ENCODE results near the gene IPO13. TPM values are rescaled to one million over a fixed set of nuclear protein-coding genes. Genes with fewer than 3 reads are reported as not detected.

IPO13 gene
- total and polyA plus RNA-seq, 10 of the 15 experiments (the other 5 are each of a cell fraction or from before 2014, with no cell fraction given), result 7.1 to 26.6 (median 15.9) TPM

DNA sequence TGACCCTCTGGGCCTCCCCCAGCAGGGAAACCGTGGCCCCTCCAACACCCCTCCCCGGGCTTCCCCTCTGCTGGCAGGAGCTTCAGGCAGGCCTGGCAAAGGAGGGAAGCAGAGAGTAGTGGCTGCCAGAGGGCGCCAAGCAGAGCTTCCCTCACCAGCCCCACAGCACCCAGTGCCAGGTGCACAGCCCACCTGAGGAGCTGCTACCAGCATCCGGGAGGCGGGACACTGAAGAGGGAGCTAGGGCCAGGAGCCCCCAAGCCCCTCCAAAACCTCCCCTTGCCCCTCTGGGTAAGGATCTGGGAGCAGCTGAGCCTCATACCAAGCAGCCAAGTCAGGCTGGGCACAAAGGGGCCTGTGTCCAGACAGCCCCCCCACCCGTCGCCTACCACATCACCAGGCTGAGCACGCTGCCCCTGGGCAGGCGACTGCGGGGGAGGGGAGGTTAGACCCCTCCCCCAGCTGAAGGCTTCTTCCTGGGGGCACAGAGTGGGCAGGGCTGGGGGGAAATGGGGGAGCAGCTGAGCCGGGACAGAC, 64.3 kb downstream of the IPO13 start:
- Histone ChIP-seq H3K4me1 (ENCODE audit: control insufficient read depth, insufficient read depth, low read length) (no peaks in the 10 kb centered on the region), H3K36me3 (ENCODE audit: control insufficient read depth in 2 of 2, insufficient read depth in 2 of 2, low read length in 1 of 2) (no peaks in the 10 kb centered on the region), H3K79me2 (ENCODE audit: control insufficient read depth, insufficient read depth, low read length) (no peaks in the 10 kb centered on the region), H3K9ac (ENCODE audit: control insufficient read depth, insufficient read depth, low read length) (no peak overlapping the region), H4K20me1 (ENCODE audit: control insufficient read depth, insufficient read depth) (no peaks in the 10 kb centered on the region), H3K4me2 (ENCODE audit: control insufficient read depth, insufficient read depth) (no peak overlapping the region), H3K4me3 (no peak overlapping the region), H3K9me3 (replicated peaks; ENCODE audit: control insufficient read depth, insufficient read depth, low read length) (no peaks in the 10 kb centered on the region), H3K27me3 (replicated peaks in 1 of 2; ENCODE audit: control insufficient read depth in 2 of 2, insufficient read depth in 2 of 2, low read length in 1 of 2) (no peaks in the 10 kb centered on the region; a peak in 1 of 4 replicates), H2AFZ (ENCODE audit: control insufficient read depth, low read depth, low read length) (no peak overlapping the region), H3K27ac (ENCODE audit: control insufficient read depth, insufficient read depth) (no peak overlapping the region)
- no peak for FAIRE-seq
- ChIA-PET CTCF (interaction anchor here (1.0 to 1.6 kb wide), 3 partner anchors 17 to 37 kb away, joined by 3 to 16 read pairs (median 5); no protein-coding TSS in a partner anchor), POLR2A (no interaction called here), SMC1A (ENCODE audit: uncharacterized antibody, unreplicated experiment) (no interaction called here), RAD21 (ENCODE audit: unreplicated experiment) (no interaction called here)
- ATAC-seq, result no peak
- in situ Hi-C loops (cut with MboI), result no loop called here
- TF ChIP-seq ZSCAN29 (IDR thresholded peaks at IDR 0.05), result no peak
- TF ChIP-seq NBN (IDR thresholded peaks at IDR 0.05), result no peak
- no peak for TF ChIP-seq SMAD1 (IDR thresholded peaks at IDR 0.05; ENCODE audit: low read depth, partially characterized antibody)
- BruUV-seq (replicated peaks), result no TSS peak
- DNase-seq (ENCODE audit: low read depth, low spot score), result no peak
- intact Hi-C loops (cut with micrococcal nuclease; ENCODE audit: unreplicated experiment), result no loop called here
- 53% methylated on average over 11 of the region's 11 CpGs for WGBS (ENCODE audit: insufficient coverage, insufficient replicate concordance, low lambda C conversion rate, missing lambda C conversion rate)

DNA sequence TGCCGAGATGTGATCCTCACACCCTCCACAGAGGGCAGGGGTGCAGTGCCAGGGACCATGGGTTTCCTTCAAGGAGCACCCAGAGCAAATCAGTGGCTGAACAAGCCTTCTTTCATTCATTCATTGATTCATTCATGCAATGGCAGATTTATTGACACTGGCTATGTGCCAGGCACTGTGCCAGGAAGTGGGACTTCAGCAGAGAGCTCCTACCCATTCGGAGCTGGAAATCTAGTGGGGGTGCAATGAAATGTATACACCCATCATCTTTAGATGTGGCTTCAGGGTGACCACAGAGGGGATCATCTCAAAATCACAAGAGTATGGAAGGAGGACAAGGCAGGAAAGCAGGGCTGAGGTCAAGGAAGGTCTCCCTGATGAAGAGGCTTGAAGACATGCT, 65.7 kb downstream of the IPO13 start:
- in situ Hi-C loops (cut with MboI) (no loop called here), intact Hi-C loops (cut with micrococcal nuclease; ENCODE audit: unreplicated experiment) (no loop called here)
- H3K4me3 ChIP-seq, result no peak overlapping the region
- H3K36me3 ChIP-seq (ENCODE audit: control insufficient read depth in 2 of 2, insufficient read depth in 2 of 2, low read length in 1 of 2), result no peaks in the 10 kb centered on the region
- H3K27ac ChIP-seq (ENCODE audit: control insufficient read depth, insufficient read depth), result no peak overlapping the region
- RAD21 ChIA-PET (ENCODE audit: unreplicated experiment), result interaction anchor here (1.9 kb wide), 1 partner anchor 24 kb away, joined by 5 read pairs; no protein-coding TSS in a partner anchor
- WGBS (ENCODE audit: insufficient coverage, insufficient replicate concordance, low lambda C conversion rate, missing lambda C conversion rate), result 63% methylated on average over 2 of the region's 2 CpGs
- DNase-seq (ENCODE audit: low read depth, low spot score), result no peak
- H3K4me2 ChIP-seq (ENCODE audit: control insufficient read depth, insufficient read depth), result no peak overlapping the region
- POLR2A ChIA-PET, result no interaction called here
- no peaks in the 10 kb centered on the region for H4K20me1 ChIP-seq (ENCODE audit: control insufficient read depth, insufficient read depth)
- CTCF ChIA-PET, result no interaction called here
- H3K79me2 ChIP-seq (ENCODE audit: control insufficient read depth, insufficient read depth, low read length), result no peaks in the 10 kb centered on the region
- SMC1A ChIA-PET (ENCODE audit: uncharacterized antibody, unreplicated experiment), result interaction anchor here (0.6 kb wide), 1 partner anchor 24 kb away, joined by 3 read pairs; no protein-coding TSS in a partner anchor
- no peaks in the 10 kb centered on the region for H3K9me3 ChIP-seq (replicated peaks; ENCODE audit: control insufficient read depth, insufficient read depth, low read length)
- no peaks in the 10 kb centered on the region; a peak in 1 of 4 replicates for H3K27me3 ChIP-seq (replicated peaks in 1 of 2; ENCODE audit: control insufficient read depth in 2 of 2, insufficient read depth in 2 of 2, low read length in 1 of 2)
- no peak for FAIRE-seq
- no peak for ATAC-seq
- no peaks in the 10 kb centered on the region for H3K4me1 ChIP-seq (ENCODE audit: control insufficient read depth, insufficient read depth, low read length)
- H3K9ac ChIP-seq (ENCODE audit: control insufficient read depth, insufficient read depth, low read length), result no peak overlapping the region
- no TSS peak for BruUV-seq (replicated peaks)
- TF ChIP-seq CHD4 (IDR thresholded peaks at IDR 0.05) (no peak), IKZF2 (IDR thresholded peaks at IDR 0.05) (no peak), BMI1 (IDR thresholded peaks at IDR 0.05; ENCODE audit: borderline replicate concordance) (no peak), CEBPB (IDR thresholded peaks at IDR 0.05; ENCODE audit: borderline replicate concordance in 1 of 2, low read depth in 2 of 2, low read length in 2 of 2) (no peak), POU2F2 (IDR thresholded peaks at IDR 0.05; ENCODE audit: borderline replicate concordance, low read depth, low read length) (no peak), MYB (IDR thresholded peaks at IDR 0.05; ENCODE audit: borderline replicate concordance, low read depth, low read length) (no peak)
- TF ChIP-seq, protein P1, sequence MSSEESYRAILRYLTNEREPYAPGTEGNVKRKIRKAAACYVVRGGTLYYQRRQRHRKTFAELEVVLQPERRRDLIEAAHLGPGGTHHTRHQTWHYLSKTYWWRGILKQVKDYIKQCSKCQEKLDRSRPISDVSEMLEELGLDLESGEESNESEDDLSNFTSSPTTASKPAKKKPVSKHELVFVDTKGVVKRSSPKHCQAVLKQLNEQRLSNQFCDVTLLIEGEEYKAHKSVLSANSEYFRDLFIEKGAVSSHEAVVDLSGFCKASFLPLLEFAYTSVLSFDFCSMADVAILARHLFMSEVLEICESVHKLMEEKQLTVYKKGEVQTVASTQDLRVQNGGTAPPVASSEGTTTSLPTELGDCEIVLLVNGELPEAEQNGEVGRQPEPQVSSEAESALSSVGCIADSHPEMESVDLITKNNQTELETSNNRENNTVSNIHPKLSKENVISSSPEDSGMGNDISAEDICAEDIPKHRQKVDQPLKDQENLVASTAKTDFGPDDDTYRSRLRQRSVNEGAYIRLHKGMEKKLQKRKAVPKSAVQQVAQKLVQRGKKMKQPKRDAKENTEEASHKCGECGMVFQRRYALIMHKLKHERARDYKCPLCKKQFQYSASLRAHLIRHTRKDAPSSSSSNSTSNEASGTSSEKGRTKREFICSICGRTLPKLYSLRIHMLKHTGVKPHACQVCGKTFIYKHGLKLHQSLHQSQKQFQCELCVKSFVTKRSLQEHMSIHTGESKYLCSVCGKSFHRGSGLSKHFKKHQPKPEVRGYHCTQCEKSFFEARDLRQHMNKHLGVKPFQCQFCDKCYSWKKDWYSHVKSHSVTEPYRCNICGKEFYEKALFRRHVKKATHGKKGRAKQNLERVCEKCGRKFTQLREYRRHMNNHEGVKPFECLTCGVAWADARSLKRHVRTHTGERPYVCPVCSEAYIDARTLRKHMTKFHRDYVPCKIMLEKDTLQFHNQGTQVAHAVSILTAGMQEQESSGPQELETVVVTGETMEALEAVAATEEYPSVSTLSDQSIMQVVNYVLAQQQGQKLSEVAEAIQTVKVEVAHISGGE (CRISPR knock-in tag; IDR thresholded peaks at IDR 0.05), result no peak
- TF ChIP-seq, protein P2, sequence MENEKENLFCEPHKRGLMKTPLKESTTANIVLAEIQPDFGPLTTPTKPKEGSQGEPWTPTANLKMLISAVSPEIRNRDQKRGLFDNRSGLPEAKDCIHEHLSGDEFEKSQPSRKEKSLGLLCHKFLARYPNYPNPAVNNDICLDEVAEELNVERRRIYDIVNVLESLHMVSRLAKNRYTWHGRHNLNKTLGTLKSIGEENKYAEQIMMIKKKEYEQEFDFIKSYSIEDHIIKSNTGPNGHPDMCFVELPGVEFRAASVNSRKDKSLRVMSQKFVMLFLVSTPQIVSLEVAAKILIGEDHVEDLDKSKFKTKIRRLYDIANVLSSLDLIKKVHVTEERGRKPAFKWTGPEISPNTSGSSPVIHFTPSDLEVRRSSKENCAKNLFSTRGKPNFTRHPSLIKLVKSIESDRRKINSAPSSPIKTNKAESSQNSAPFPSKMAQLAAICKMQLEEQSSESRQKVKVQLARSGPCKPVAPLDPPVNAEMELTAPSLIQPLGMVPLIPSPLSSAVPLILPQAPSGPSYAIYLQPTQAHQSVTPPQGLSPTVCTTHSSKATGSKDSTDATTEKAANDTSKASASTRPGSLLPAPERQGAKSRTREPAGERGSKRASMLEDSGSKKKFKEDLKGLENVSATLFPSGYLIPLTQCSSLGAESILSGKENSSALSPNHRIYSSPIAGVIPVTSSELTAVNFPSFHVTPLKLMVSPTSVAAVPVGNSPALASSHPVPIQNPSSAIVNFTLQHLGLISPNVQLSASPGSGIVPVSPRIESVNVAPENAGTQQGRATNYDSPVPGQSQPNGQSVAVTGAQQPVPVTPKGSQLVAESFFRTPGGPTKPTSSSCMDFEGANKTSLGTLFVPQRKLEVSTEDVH (IDR thresholded peaks at IDR 0.05; ENCODE audit: low read depth, partially characterized antibody), result no peak
- no peak overlapping the region for H2AFZ ChIP-seq (ENCODE audit: control insufficient read depth, low read depth, low read length)

All from GM12878 (cell line).